Inflammatory macrophage treated with lipopolysaccharide for 4 hours (primary cell): ENCODE measurements around the gene C11orf91.
"Not testable (repeated sequence)": the region's sequence is repeated elsewhere in the genome, so short reads cannot be mapped to it uniquely, and the experiment has no call there.

Experiments used
- DNase-seq: peaks from one replicate; pipeline ENCODE4 v3.0.0-alpha.2; 2020

C11orf91 gene

GRCh38 chr11:33700502-33701271 lies at the start of gene C11orf91:
Gene C11orf91, minus strand, starts transcription at chr11:33700826. Its CDS starts 86 bp downstream, at chr11:33700740.
- DNase-seq = peak; percentile 92

- no peak for DNase-seq
These were observed 47.4 kb upstream of the C11orf91 start for GRCh38 chr11:33747979-33748378.

- no peak for DNase-seq
These were observed 42.7 kb upstream of the C11orf91 start for GRCh38 chr11:33743291-33743690.

GRCh38 chr11:33742249-33742851 lies 41.7 kb upstream of the C11orf91 start:
- DNase-seq = peak; percentile 51

- DNase-seq = no peak
These were observed 41.2 kb upstream of the C11orf91 start for GRCh38 chr11:33741806-33742205.

- no peak for DNase-seq
These were observed 36.8 kb upstream of the C11orf91 start for GRCh38 chr11:33737362-33737821.

- peak; percentile 84 for DNase-seq
These were observed 35.7 kb upstream of the C11orf91 start, which contains the start of gene CD59 for GRCh38 chr11:33736148-33736812. Gene CD59, minus strand, starts transcription at chr11:33736423. Its CDS starts 13,978 bp downstream, at chr11:33722445.

GRCh38 chr11:33735271-33736147 lies 34.9 kb upstream of the C11orf91 start:
- DNase-seq = peak; percentile 59

GRCh38 chr11:33734441-33735270 lies 34.0 kb upstream of the C11orf91 start:
- peak; percentile 1 for DNase-seq

- no peak for DNase-seq
These were observed 33.4 kb upstream of the C11orf91 start for GRCh38 chr11:33733980-33734379.

GRCh38 chr11:33731723-33732531 lies 31.3 kb upstream of the C11orf91 start:
- peak; percentile 89 for DNase-seq

- DNase-seq = no peak
These were observed 30.1 kb upstream of the C11orf91 start for GRCh38 chr11:33730716-33731115.

- not testable (repeated sequence) for DNase-seq
These were observed 28.5 kb upstream of the C11orf91 start for GRCh38 chr11:33729072-33729664.

- peak; percentile 58 for DNase-seq
These were observed 26.9 kb upstream of the C11orf91 start for GRCh38 chr11:33727539-33727938.

- no peak for DNase-seq
These were observed 24.9 kb upstream of the C11orf91 start for GRCh38 chr11:33725496-33725895.

- peak; percentile 77 for DNase-seq
These were observed 24.0 kb upstream of the C11orf91 start for GRCh38 chr11:33724644-33725035.

- DNase-seq = peak; percentile 77
These were observed 22.7 kb upstream of the C11orf91 start for GRCh38 chr11:33723238-33723881.

- DNase-seq = peak; percentile 93
These were observed 22.1 kb upstream of the C11orf91 start for GRCh38 chr11:33722590-33723234.

- no peak for DNase-seq
These were observed 21.4 kb upstream of the C11orf91 start for GRCh38 chr11:33721984-33722383.
